GM12891 (cell line): ENCODE data around the gene RIMBP2.

Experiments used
- DNase-seq: peaks from one replicate; pipeline ENCODE4 v3.0.0; 2011; ENCODE audit warnings: low spot score; ENCODE audit not compliant: insufficient read length
- FAIRE-seq: peaks from 2 replicates; lab custom pipeline; 2011; peaks lifted over from hg19 to GRCh38; lab: Jason Lieb, UNC
- PAX5 ChIP-seq: IDR thresholded peaks from 2 replicates; pipeline ENCODE4 v1.6.1; 2011; ENCODE audit warnings: low read length, moderate library complexity, mild to moderate bottlenecking; ENCODE audit not compliant: insufficient read depth, severe bottlenecking
- POLR2A ChIP-seq: IDR thresholded peaks from 2 replicates; pipeline ENCODE4 v1.6.1; 2011; ENCODE audit warnings: low read depth, low read length, control low read depth
- POLR2AphosphoS5 ChIP-seq: IDR thresholded peaks from 2 replicates; pipeline ENCODE4 v1.6.1; 2011; ENCODE audit warnings: low read depth, low read length, control low read depth
- POU2F2 ChIP-seq: IDR thresholded peaks from 2 replicates; pipeline ENCODE4 v1.6.1; 2011; ENCODE audit warnings: low read depth, mild to moderate bottlenecking, control low read depth, low read length, moderate library complexity
- SPI1 ChIP-seq: IDR thresholded peaks from 2 replicates; pipeline ENCODE4 v1.6.1; 2011; ENCODE audit warnings: low read depth, low read length, control low read depth
- TAF1 ChIP-seq: IDR thresholded peaks from 2 replicates; pipeline ENCODE4 v1.6.1; 2011; ENCODE audit warnings: low read depth, low read length, control low read depth

The RIMBP2 gene

DNA sequence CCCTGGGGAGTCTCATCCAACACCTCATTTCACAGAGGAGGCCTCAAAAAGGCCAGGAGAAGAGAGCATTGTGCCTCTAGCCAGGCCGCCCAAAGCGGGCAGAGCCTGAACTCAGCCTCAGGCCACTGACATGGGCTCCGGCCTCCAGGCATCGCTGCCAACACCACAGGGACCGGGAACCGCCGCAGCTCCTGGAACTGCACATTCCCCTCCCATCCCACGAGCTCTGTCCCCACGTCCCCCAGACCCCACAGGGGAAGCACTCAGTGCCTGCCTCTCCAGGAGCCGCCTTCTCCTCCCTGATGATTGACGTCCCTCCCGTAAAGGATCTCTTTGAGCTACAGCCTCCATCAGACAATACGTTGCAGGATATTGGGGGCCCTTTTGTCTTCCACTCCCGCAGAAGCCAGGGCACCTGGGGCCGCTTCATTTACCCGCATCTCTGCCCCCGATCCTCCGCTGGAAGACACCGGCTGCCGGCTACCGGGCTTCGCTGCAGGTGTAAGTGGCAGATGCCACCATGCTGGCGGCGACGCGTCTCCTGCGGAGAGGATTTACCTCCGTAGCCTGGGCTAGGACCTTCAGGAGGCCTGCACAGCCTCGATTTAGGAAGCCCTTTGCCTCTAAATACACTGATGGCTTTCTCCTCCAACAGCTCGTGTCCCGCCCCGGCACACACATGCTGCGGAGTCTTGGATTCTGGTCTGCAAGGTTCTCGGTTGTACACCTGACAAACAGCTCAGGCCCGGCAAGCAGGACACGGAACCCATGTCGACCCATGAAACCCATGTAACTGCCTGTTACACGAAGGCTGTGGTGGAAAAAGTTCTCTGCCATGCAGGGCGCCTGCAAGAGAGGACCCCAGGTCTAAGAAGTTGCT is 104.8 kb downstream of the RIMBP2 start:
- no peak for DNase-seq
- TF ChIP-seq TAF1 (no peak), POU2F2 (no peak), POLR2AphosphoS5 (no peak), PAX5 (no peak), POLR2A (no peak), SPI1 (no peak)
- no peak for FAIRE-seq

DNA sequence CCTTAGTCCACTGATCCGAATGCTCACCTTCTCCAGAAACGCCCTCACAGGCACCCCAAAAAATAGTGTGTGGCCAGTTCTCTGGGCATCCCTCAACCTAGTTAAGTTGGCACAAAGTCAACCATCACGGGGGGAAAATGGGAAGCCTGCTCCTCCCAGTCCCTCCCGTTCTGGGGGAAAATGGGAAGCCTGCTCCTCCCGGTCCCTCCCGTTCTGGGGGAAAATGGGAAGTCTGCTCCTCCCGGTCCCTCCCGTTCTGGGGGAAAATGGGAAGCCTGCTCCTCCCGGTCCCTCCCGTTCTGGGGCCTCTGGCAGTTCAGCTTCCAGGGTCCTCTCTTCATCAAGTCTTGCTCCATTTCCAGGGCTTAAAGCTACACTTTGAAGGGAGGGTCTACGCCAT is 106.1 kb downstream of the RIMBP2 start:
- no peak for FAIRE-seq
- no peak for DNase-seq
- no peak for TF ChIP-seq PAX5
- TF ChIP-seq POLR2A, result no peak
- TF ChIP-seq SPI1, result no peak
- no peak for TF ChIP-seq POLR2AphosphoS5

DNA sequence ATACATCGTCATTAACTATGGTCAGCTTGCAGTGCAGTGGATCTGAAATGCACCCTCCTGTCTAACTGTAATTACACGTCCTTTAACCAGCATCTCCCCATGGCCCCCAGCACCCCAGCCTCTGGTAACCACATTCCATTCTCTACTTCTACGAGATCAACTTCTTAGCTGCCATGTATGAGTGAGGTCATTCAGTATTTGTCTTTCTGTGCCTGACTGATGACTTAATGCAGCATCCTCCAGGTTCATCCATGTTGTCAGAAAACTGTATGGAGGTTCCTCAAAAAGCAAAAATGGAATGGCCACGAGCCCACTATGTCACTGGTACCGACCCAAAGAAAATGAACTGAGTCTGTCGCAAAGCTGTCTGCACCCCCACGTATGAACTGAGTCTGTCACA is 107.3 kb downstream of the RIMBP2 start:
- no peak for FAIRE-seq
- no peak for TF ChIP-seq PAX5
- TF ChIP-seq POU2F2, result no peak
- no peak for TF ChIP-seq POLR2A
- TF ChIP-seq SPI1, result no peak
- no peak for TF ChIP-seq TAF1
- no peak for TF ChIP-seq POLR2AphosphoS5
- DNase-seq, result no peak

DNA sequence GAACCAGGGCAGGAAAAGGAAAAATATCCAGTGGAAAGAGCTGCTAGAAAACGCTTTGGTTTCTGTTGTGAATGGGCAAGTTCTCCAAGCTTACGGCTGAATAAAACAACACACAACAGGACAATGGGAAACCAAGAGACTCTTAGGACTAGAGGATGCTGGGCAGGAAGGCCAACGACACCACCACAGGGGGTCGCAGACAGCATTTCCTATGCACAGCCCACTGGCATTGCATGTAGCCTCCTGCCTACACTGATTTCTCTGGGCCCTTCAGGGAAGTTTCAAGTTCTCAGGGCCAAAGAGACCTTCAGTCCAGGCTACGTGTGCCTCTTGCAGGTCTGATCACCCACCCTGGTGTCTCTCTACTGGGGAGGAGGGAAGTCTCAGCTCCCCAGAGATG is 108.0 kb downstream of the RIMBP2 start:
- no peak for FAIRE-seq
- no peak for DNase-seq
- TF ChIP-seq POU2F2 (no peak), POLR2A (no peak), POLR2AphosphoS5 (no peak), TAF1 (no peak), SPI1 (no peak), PAX5 (no peak)

DNA sequence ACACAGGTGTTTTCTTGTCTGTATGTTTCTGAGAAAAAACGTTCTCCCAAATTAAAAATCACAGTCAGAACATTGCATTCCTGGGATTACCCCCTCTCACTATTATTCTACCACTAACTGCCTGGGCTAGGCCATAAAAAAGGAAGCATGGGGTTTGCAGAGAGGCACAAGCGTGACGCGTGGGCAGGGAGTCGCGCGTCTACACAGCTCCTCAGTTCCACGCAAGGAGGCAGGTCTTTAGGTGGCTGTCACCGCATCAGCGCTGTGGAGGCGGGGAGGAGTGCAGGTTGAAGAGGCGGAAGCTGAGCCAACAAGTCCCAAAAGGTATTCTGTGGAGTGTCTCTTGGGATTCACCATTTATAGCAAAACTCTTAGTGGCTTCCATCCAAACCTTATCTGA is 109.9 kb downstream of the RIMBP2 start:
- no peak for FAIRE-seq
- DNase-seq, result no peak
- TF ChIP-seq POLR2A (no peak), PAX5 (no peak), TAF1 (no peak), SPI1 (no peak), POU2F2 (no peak), POLR2AphosphoS5 (no peak)

DNA sequence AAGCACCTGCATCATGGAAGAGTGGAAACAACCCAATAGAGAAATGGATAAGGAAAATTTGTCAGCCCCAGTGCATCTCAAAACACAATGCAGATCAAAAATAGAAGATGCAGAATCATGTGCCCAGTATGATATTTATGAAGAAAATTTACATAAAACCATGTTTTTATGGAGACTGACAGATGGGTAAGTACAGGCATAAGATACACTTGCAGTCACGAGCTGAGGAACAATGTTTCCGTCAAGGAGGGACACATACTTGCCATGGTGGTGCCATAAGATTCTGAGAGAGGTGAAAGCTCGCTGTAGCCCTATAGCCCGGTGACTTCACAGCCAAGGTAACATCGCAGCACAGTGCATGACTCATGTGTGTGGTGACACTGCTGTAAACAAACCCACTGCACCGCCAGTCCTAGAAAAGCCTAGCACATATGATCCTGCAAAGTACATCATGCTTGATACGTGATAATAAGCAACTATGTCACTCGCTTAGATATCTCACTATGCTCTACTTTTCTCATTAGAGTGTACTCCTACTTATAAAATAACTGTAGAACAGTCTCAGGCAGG is 112.6 kb downstream of the RIMBP2 start:
- FAIRE-seq (no peak), DNase-seq (no peak)

DNA sequence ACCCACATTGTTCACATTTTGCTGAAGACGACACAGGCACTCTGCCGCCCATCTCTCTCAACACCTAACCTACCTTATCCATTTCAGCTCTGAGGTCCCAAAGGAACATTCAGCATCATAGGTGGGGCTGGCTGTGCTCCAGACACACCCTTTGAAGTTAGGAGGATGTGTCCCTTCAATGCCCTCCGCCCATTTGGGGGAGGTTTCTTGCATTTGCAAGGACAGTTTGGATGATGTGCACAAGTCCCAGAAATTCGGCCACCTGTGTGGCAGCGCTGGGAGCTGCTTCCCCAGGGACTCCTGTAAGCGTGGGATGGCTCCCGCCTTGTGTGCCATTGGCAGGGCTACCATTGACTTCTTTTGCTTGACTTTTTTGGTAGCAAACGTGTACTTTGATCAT is 113.8 kb downstream of the RIMBP2 start:
- no peak for FAIRE-seq
- TF ChIP-seq POLR2A (no peak), PAX5 (no peak), POLR2AphosphoS5 (no peak), POU2F2 (no peak), SPI1 (no peak), TAF1 (no peak)
- no peak for DNase-seq

More for the DNA sequence above, 112.6 kb downstream of the RIMBP2 start:
- no peak for TF ChIP-seq POLR2AphosphoS5
- TF ChIP-seq SPI1, result no peak
- TF ChIP-seq PAX5, result no peak
- no peak for TF ChIP-seq TAF1
- TF ChIP-seq POLR2A, result no peak
- no peak for TF ChIP-seq POU2F2

DNA sequence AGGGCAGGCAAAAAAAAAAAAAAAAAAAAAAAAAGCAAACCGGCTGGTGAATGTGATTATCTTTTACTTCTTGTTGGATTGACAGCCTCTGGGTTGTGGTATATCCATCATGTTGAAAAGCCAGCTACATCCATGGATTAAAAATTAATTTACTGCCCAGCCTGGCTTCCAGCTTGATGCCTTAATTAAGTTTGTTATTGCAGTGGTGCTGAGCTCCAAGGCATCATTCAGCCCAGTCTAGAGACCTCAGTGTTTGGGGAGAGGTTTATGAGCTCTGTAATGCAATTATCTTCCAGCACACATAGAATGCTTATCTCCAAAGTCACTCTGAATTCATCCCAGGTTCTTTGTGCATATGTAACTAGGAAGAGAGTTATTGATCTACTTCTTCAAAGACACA is 114.8 kb downstream of the RIMBP2 start:
- FAIRE-seq (no peak), DNase-seq (no peak)
- TF ChIP-seq POLR2A (no peak), POU2F2 (no peak), TAF1 (no peak), PAX5 (no peak), SPI1 (no peak), POLR2AphosphoS5 (no peak)

DNA sequence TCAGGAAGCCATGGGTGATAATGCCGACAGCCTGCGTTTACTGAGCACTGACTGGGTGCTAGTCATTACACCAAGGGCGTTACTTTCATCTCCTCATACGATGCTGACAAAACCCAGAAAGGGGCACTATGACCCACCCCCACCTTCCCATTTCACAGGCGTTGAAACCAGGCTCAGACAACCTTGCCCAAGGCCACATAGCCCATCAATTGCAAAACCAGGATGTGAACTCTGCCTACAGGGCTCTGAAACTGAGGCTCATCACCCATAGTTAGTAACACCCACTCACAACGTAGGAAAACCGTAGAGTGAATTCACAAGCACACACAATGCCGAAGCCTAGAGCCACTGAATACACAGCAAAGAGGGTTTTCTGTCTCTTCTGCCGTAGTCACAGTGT is 119.9 kb downstream of the RIMBP2 start:
- FAIRE-seq, result no peak
- no peak for DNase-seq
- no peak for TF ChIP-seq POLR2A
- TF ChIP-seq POLR2AphosphoS5, result no peak
- no peak for TF ChIP-seq TAF1
- TF ChIP-seq PAX5, result no peak
- TF ChIP-seq POU2F2, result no peak
- no peak for TF ChIP-seq SPI1

DNA sequence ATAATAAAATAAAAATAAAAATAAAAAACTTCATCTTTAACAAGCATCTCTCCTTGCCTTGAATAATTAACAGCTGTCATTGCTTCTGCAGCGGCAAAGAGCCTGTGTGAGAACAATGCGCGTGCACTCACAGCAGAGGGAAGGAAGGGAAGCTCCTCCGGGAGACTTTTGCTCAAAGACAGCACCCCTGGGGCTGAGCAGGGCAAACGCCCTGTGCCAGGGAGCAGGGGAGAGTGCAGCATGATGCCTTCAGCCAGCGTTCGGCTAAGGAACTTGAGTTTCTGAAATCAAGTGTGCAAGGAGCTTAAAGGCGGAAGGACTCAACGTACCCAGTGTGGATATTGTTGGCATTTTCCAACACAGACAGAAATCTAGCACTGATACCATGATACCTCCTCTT is 120.5 kb downstream of the RIMBP2 start:
- no peak for FAIRE-seq
- DNase-seq, result no peak

More for the DNA sequence above, 120.5 kb downstream of the RIMBP2 start:
- TF ChIP-seq POU2F2 (no peak), SPI1 (no peak), POLR2AphosphoS5 (no peak), TAF1 (no peak), POLR2A (no peak), PAX5 (no peak)
